Measurements from ENCODE around the gene VSTM2L.

The VSTM2L gene

DNA sequence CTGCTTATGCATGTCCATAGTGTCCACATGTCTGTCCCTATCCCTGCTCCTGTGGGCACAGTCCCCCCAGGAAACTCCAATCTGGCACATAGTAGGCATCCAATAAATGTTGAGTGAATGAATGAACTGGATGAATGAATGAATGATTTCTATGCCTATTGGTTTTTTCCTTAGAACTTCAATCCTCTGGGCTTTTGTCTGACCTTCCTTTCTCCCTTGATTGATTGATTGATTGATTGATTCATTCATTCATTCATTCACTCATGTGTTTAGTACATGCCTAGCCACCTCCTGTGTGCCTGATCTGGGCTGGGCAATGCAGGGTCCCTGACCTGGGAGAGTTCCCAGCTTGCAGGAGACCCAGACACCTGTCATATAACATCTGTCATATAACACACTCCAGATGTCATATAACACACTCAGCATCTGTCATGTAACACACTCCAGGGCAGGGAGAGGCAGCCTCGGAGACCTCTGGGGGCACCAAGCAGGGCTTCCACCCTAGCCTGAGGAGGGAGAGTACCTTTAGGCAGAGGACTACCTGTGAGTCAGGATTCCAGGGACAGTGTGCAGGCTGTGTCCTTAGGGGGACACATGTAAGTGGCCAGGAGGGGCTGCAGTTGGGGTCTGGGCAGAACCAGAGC lies 17.9 kb downstream of the VSTM2L start:
- DNase-seq: no peak

GRCh38 chr20:37921341-37921929 lies 18.5 kb downstream of the VSTM2L start:
- DNase-seq: peak; percentile 45

- peak; percentile 89 for DNase-seq
Observed at GRCh38 chr20:37922016-37922415, 19.1 kb downstream of the VSTM2L start.

DNA sequence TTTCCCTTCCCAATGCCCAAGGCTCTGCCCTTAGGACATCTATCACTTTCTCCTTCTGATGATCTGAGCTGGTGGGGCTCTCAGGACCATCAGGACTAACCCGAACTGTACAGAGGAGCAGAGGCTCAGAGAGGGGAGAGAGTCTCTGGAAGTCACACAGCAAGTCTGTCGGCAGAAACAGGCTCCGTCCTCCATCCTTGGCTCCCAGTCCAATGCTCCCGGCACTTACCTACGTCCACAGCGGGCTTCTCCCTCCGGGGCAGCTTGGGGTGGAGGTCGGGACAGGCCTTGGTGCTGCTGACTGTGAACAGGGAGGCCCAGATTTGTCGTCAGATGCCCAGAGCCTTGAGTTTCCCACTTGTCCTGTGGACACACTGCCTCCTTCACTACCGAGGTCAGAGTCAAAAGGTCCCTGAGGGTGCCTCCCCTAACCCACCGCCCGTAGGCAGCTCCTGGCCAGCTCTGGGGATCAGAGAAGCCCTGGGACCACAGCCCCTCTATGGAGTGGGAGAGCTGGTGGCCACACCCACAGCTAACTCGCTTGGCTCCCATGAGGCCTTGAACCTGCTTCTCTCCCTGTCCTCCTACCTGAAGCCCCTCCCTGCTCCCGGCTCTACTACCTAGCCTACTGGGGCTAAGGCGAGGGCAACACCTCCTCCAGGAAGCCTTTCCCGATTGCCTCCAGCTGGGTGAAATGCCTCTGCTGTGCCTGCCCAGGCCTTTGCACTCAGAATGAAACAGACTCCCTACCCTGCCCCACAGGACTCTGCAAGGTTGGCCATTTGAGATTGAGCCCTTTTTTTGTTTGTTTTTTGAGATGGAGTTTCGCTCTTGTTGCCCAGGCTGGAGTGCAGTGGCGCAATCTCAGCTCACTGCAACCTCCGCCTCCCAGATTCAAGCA lies 22.6 kb downstream of the VSTM2L start:
- DNase-seq: no peak

GRCh38 chr20:37926612-37927011 lies 23.7 kb downstream of the VSTM2L start:
- DNase-seq: no peak

- no peak for DNase-seq
Observed at GRCh38 chr20:37927410-37928095, 24.6 kb downstream of the VSTM2L start.

- no peak for DNase-seq
Observed at GRCh38 chr20:37928996-37929682, 26.2 kb downstream of the VSTM2L start.

GRCh38 chr20:37929683-37930014 lies 26.7 kb downstream of the VSTM2L start:
- DNase-seq: no peak

GRCh38 chr20:37931153-37931922 lies 28.4 kb downstream of the VSTM2L start:
- no peak for DNase-seq

GRCh38 chr20:37932074-37932473 lies 29.1 kb downstream of the VSTM2L start:
- DNase-seq: no peak

- no peak for DNase-seq
Observed at GRCh38 chr20:37932919-37933318, 30.0 kb downstream of the VSTM2L start.

- DNase-seq: no peak
Observed at GRCh38 chr20:37933786-37934633, 31.1 kb downstream of the VSTM2L start.

- DNase-seq: no peak
Observed at GRCh38 chr20:37934634-37935375, 31.9 kb downstream of the VSTM2L start.

- DNase-seq: no peak
Observed at GRCh38 chr20:37935435-37935834, 32.5 kb downstream of the VSTM2L start.

GRCh38 chr20:37936041-37936440 lies 33.1 kb downstream of the VSTM2L start:
- no peak for DNase-seq

DNA sequence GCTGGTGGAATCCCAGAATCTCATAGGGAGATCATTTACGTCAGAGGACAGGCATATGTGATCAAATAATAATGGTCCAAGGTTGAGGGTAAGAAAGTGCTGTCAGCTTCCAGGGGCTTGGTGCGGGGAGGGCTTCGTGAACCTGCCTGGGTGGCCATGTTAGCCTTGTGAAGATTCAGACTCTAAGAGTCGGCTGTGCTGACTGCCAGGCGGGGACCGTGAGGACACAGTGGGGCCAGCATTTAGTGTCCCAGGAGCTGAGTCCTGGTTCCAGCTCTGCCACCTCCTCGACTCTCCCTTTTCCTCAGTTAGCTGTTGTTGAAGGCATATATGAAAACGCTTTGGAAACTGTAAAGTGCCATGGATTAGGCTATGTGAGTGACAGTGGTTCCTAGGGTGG lies 33.5 kb downstream of the VSTM2L start:
- no peak for DNase-seq

DNA sequence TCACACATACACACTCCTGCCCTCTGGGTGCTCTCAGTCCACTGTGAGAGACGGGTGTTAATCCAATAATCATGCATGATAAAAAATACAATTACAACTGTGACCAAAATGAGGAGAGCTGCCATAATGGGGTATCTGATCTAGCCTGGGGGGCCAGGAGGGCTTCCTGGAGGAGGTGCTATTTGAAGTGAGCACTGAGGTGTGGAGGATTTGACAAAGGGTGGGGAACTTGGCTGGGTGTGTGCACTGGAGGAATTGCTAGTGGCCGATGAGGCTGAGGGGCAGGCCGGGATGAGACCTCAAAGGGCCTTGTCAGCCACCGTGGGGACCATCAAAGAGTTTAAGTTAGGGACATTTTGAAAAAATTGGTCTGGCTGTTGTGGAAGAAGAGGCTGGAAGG lies 34.8 kb downstream of the VSTM2L start:
- DNase-seq: no peak

GRCh38 chr20:37938181-37938750 lies 35.3 kb downstream of the VSTM2L start:
- no peak for DNase-seq

GRCh38 chr20:37938954-37939353 lies 36.0 kb downstream of the VSTM2L start:
- no peak for DNase-seq

All from activated CD4-positive, alpha-beta T cell treated with anti-CD3 and anti-CD28 coated beads, Interleukin-10, Interleukin-2, amounts not matched to agents 100 ng/mL and 50 ng/mL, durations not matched to agents 16 hours and 8 hours (primary cell).